Measurements from ENCODE around the gene CCL4L2. TPM values are rescaled to one million over a fixed set of nuclear protein-coding genes. Genes with fewer than 3 reads are reported as not detected.
A peak's percentile ranks its signal among the peaks of the same experiment; 100 is the strongest.
"Not testable (repeated sequence)": the region's sequence is repeated elsewhere in the genome, so short reads cannot be mapped to it uniquely, and the experiment has no call there.

The CCL4L2 gene
- total RNA-seq, 1 experiment from 2014 or later, result not detected

DNA sequence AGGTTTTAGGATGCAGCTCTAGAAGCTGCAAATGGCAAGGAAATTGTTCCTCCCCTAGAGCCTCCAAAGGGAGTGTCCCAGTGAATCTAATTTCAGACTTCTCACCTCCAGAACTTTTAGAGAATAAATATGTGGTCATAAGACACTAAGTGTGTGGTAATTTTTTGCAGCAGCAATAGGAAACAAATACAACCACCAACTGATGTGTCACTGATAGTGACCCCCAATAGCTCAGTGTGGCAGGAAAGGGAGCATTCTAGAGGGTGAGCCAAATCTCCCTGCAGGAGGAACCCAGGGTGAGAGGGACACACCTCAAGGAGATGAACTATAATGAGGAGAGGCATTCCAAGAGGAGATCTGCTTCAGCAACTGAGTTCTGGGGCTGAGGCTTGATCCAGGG, 4.1 kb downstream of the CCL4L2 start:
- H3K27me3 Mint-ChIP-seq (ENCODE audit: unreplicated experiment), result peaks cover 56% of the 10 kb centered on the region
- peaks cover 2% of the 10 kb centered on the region for H3K9me3 Mint-ChIP-seq (ENCODE audit: low read depth, unreplicated experiment)
- CTCF ChIA-PET, result no interaction called here
- H3K4me1 Mint-ChIP-seq (ENCODE audit: low read depth, unreplicated experiment), result no peaks in the 10 kb centered on the region
- intact Hi-C loops (cut with micrococcal nuclease; ENCODE audit: unreplicated experiment), result no loop called here
- H3K27ac Mint-ChIP-seq (ENCODE audit: unreplicated experiment), result no peak overlapping the region
- BruUV-seq (replicated peaks), result no TSS peak
- TF ChIP-seq, protein P1, sequence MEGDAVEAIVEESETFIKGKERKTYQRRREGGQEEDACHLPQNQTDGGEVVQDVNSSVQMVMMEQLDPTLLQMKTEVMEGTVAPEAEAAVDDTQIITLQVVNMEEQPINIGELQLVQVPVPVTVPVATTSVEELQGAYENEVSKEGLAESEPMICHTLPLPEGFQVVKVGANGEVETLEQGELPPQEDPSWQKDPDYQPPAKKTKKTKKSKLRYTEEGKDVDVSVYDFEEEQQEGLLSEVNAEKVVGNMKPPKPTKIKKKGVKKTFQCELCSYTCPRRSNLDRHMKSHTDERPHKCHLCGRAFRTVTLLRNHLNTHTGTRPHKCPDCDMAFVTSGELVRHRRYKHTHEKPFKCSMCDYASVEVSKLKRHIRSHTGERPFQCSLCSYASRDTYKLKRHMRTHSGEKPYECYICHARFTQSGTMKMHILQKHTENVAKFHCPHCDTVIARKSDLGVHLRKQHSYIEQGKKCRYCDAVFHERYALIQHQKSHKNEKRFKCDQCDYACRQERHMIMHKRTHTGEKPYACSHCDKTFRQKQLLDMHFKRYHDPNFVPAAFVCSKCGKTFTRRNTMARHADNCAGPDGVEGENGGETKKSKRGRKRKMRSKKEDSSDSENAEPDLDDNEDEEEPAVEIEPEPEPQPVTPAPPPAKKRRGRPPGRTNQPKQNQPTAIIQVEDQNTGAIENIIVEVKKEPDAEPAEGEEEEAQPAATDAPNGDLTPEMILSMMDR (IDR thresholded peaks at IDR 0.05; ENCODE audit: unreplicated experiment), result no peak
- H3K36me3 Mint-ChIP-seq (ENCODE audit: insufficient read depth, unreplicated experiment), result no peaks in the 10 kb centered on the region
- DNase-seq, result no peak
- H3K4me3 Mint-ChIP-seq (ENCODE audit: low read depth, unreplicated experiment), result no peak overlapping the region

- intact Hi-C loops (cut with micrococcal nuclease; ENCODE audit: unreplicated experiment); H3K27ac Mint-ChIP-seq (ENCODE audit: unreplicated experiment); H3K9me3 Mint-ChIP-seq (ENCODE audit: low read depth, unreplicated experiment); DNase-seq; H3K36me3 Mint-ChIP-seq (ENCODE audit: insufficient read depth, unreplicated experiment); H3K4me3 Mint-ChIP-seq (ENCODE audit: low read depth, unreplicated experiment); CTCF ChIA-PET; H3K4me1 Mint-ChIP-seq (ENCODE audit: low read depth, unreplicated experiment); BruUV-seq (replicated peaks): not testable (repeated sequence)
- H3K27me3 Mint-ChIP-seq (ENCODE audit: unreplicated experiment), result peaks cover 52% of the 10 kb centered on the region
Measured at GRCh38 chr17:36215406-36216308, 4.8 kb downstream of the CCL4L2 start.

- intact Hi-C loops (cut with micrococcal nuclease; ENCODE audit: unreplicated experiment); H3K4me1 Mint-ChIP-seq (ENCODE audit: low read depth, unreplicated experiment); BruUV-seq (replicated peaks); H3K27ac Mint-ChIP-seq (ENCODE audit: unreplicated experiment); H3K4me3 Mint-ChIP-seq (ENCODE audit: low read depth, unreplicated experiment); DNase-seq; CTCF ChIA-PET; H3K9me3 Mint-ChIP-seq (ENCODE audit: low read depth, unreplicated experiment); H3K36me3 Mint-ChIP-seq (ENCODE audit: insufficient read depth, unreplicated experiment): not testable (repeated sequence)
- peaks cover 14% of the 10 kb centered on the region for H3K27me3 Mint-ChIP-seq (ENCODE audit: unreplicated experiment)
Measured at GRCh38 chr17:36219556-36219955, 8.7 kb downstream of the CCL4L2 start.

DNA sequence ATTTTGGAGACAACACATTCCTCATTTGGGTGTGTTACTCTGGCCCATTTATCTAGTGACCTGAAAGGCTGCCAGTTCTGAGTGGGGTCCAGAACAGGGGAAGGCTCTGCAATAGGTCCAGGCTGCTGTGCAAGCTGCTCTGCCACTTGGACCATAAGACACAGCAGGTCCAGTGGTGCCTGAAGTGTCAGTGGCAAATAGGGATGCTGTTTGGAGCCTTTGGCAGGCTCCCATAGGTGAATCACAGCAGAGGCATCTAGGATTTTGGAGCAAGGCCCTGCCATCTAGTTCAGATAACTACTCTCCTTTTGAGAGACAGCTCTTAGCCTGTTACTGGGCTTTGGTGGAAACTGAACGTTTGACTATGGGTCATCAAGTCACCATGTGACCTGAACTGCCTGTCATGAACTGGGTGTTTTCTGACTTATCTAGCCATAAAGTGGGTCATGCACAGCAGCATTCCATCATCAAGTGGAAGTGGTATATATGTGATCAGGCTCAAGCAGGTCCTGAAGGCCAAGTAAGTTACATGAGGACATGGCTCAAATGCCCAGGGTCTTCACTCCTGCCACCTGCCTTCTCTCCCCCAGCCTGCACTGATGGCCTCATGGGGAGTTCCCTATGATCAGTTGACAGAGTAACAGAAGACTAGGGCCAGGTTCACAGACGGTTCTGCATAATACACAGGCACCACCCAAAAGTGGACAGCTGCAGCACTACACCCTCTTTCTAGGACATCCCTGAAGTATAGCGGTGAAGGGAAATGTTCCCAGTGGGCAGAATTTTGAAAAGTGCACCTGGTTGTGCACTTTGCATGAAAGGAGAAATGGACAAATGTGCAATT, 10.1 kb downstream of the CCL4L2 start:
- H3K4me1 Mint-ChIP-seq (ENCODE audit: low read depth, unreplicated experiment); CTCF ChIA-PET; H3K9me3 Mint-ChIP-seq (ENCODE audit: low read depth, unreplicated experiment); H3K36me3 Mint-ChIP-seq (ENCODE audit: insufficient read depth, unreplicated experiment); DNase-seq; H3K4me3 Mint-ChIP-seq (ENCODE audit: low read depth, unreplicated experiment); BruUV-seq (replicated peaks); H3K27ac Mint-ChIP-seq (ENCODE audit: unreplicated experiment); H3K27me3 Mint-ChIP-seq (ENCODE audit: unreplicated experiment); intact Hi-C loops (cut with micrococcal nuclease; ENCODE audit: unreplicated experiment): not testable (repeated sequence)

DNA sequence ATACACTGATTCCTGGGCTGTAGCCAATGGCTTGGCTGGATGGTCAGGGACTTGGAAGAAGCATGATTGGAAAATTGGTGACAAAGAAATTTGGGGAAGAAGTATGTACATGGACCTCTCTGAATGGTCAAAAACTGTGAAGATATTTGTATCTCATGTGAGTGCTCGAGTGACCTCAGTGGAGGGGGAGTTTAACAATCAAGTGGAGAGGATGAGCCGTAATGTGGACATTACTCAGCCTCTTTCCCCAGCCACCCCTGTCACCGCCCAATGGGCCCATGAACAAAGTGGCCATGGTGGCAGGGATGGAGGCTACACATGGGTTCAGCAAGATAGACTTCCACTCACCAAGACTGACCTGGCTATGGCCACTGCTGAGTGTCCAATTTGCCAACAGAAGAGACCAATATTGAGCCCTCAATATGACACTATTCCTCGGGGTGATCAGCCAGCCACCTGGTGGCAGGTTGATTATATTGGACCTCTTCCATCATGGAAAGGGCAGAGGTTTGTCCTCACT, 10.8 kb downstream of the CCL4L2 start:
- CTCF ChIA-PET, result not testable (repeated sequence)

DNA sequence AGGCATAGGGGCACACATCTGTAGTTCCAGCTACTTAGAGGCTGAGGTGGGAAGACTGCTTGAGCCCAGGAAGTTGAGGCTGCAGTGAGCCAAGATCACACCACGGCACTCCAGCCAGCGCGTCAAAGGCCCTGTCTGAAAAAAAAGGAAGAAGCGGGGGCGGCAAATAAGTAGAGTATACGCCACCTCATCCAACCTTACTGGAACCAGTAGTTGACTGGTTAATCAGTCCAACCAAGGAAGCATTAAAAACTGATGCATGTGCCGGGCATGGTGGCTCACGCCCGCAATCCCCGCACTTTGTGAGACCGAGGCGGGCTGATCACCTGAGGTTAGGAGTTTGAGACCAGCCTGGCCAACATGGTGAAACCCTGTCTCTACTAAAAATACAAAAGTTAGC, 12.1 kb downstream of the CCL4L2 start:
- H3K9me3 Mint-ChIP-seq (ENCODE audit: low read depth, unreplicated experiment); H3K27ac Mint-ChIP-seq (ENCODE audit: unreplicated experiment); DNase-seq; H3K27me3 Mint-ChIP-seq (ENCODE audit: unreplicated experiment); H3K4me1 Mint-ChIP-seq (ENCODE audit: low read depth, unreplicated experiment); BruUV-seq (replicated peaks); H3K36me3 Mint-ChIP-seq (ENCODE audit: insufficient read depth, unreplicated experiment); CTCF ChIA-PET; H3K4me3 Mint-ChIP-seq (ENCODE audit: low read depth, unreplicated experiment); intact Hi-C loops (cut with micrococcal nuclease; ENCODE audit: unreplicated experiment): not testable (repeated sequence)

More for the DNA sequence above, 10.8 kb downstream of the CCL4L2 start:
- H3K36me3 Mint-ChIP-seq (ENCODE audit: insufficient read depth, unreplicated experiment); H3K27ac Mint-ChIP-seq (ENCODE audit: unreplicated experiment); BruUV-seq (replicated peaks); H3K4me1 Mint-ChIP-seq (ENCODE audit: low read depth, unreplicated experiment); intact Hi-C loops (cut with micrococcal nuclease; ENCODE audit: unreplicated experiment); H3K27me3 Mint-ChIP-seq (ENCODE audit: unreplicated experiment); DNase-seq; H3K9me3 Mint-ChIP-seq (ENCODE audit: low read depth, unreplicated experiment); H3K4me3 Mint-ChIP-seq (ENCODE audit: low read depth, unreplicated experiment): not testable (repeated sequence)

DNA sequence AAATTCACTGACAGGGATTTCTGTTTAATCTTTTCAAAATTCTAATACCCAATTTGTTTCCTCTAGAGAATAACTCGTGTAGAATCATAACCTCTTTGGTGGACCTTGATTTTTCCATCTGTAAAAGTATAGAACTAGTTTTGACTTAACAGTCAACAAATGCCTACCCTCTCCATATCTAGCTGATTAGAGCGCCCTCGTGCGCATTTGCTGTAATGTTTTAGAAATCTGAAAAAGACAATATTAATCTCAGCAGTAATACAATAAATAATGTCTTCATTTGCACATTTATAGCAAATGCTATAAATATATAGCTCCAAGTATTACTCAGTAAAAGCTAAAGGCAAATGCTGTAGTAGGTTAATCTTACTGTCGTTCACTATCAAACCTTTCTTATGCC, 18.8 kb downstream of the CCL4L2 start:
- DNase-seq; H3K9me3 Mint-ChIP-seq (ENCODE audit: low read depth, unreplicated experiment); intact Hi-C loops (cut with micrococcal nuclease; ENCODE audit: unreplicated experiment); H3K36me3 Mint-ChIP-seq (ENCODE audit: insufficient read depth, unreplicated experiment); H3K27me3 Mint-ChIP-seq (ENCODE audit: unreplicated experiment); H3K27ac Mint-ChIP-seq (ENCODE audit: unreplicated experiment); H3K4me3 Mint-ChIP-seq (ENCODE audit: low read depth, unreplicated experiment); BruUV-seq (replicated peaks); H3K4me1 Mint-ChIP-seq (ENCODE audit: low read depth, unreplicated experiment); CTCF ChIA-PET: not testable (repeated sequence)

DNA sequence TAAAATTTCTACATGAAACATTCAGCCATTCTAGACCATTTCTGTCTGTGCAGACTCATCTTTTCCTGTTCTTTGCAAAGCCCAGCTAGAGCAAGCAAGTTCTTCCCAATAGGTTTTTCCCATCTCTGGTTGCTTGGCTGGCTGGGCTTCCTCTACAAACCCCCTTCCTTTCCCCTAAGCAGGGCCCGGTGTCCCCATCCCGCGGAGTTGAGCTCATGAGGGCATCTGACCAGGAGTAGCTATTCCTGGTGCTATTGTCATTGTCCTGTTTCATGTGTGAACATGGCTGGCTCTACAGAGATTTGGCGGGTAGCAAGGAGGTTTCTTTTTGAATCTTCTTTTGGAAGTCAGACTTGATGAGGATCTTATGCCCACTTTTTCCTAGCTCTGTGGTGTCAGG, 31.2 kb downstream of the CCL4L2 start:
- not testable (repeated sequence) for BruUV-seq (replicated peaks)

More for the DNA sequence above, 31.2 kb downstream of the CCL4L2 start:
- H3K4me1 Mint-ChIP-seq (ENCODE audit: low read depth, unreplicated experiment); H3K27ac Mint-ChIP-seq (ENCODE audit: unreplicated experiment); CTCF ChIA-PET; H3K9me3 Mint-ChIP-seq (ENCODE audit: low read depth, unreplicated experiment); intact Hi-C loops (cut with micrococcal nuclease; ENCODE audit: unreplicated experiment); H3K4me3 Mint-ChIP-seq (ENCODE audit: low read depth, unreplicated experiment); H3K36me3 Mint-ChIP-seq (ENCODE audit: insufficient read depth, unreplicated experiment); H3K27me3 Mint-ChIP-seq (ENCODE audit: unreplicated experiment): not testable (repeated sequence)
- DNase-seq, result peak; percentile 0
